GM21619 (cell line): ENCODE results near the gene THBS1.

Source experiments
- ATAC-seq: cut with Tn5 transposase; IDR thresholded peaks from one replicate; pipeline ENCODE4 v1.9.1; 2021; ENCODE audit not compliant: unreplicated experiment

THBS1 gene

GRCh38 chr15:39628546-39629257, 47.8 kb downstream of the THBS1 start:
- no peak for ATAC-seq

GRCh38 chr15:39629371-39629770, 48.5 kb downstream of the THBS1 start:
- ATAC-seq: no peak

- no peak for ATAC-seq
These were observed 49.0 kb downstream of the THBS1 start for GRCh38 chr15:39629906-39630305.

- no peak for ATAC-seq
These were observed 50.5 kb downstream of the THBS1 start for GRCh38 chr15:39631357-39631756.

GRCh38 chr15:39638041-39638440, 57.2 kb downstream of the THBS1 start:
- no peak for ATAC-seq

GRCh38 chr15:39639037-39639436, 58.2 kb downstream of the THBS1 start:
- ATAC-seq: no peak

- no peak for ATAC-seq
These were observed 59.8 kb downstream of the THBS1 start for GRCh38 chr15:39640665-39641064.

- no peak for ATAC-seq
These were observed 60.5 kb downstream of the THBS1 start for GRCh38 chr15:39641191-39641889.

- ATAC-seq: no peak
These were observed 61.2 kb downstream of the THBS1 start for GRCh38 chr15:39642011-39642640.

- no peak for ATAC-seq
These were observed 62.8 kb downstream of the THBS1 start for GRCh38 chr15:39643727-39644126.

- no peak for ATAC-seq
These were observed 63.3 kb downstream of the THBS1 start for GRCh38 chr15:39644136-39644535.

- ATAC-seq: no peak
These were observed 64.5 kb downstream of the THBS1 start for GRCh38 chr15:39645138-39645975.

GRCh38 chr15:39645976-39646257, 65.0 kb downstream of the THBS1 start:
- ATAC-seq: no peak

GRCh38 chr15:39646425-39646824, 65.5 kb downstream of the THBS1 start:
- ATAC-seq: no peak
